WTC11 (cell line): ENCODE results near the gene HLA-DQA2. TPM values are rescaled to one million over a fixed set of nuclear protein-coding genes. Genes with fewer than 3 reads are reported as not detected.
"Not testable (repeated sequence)": the region's sequence is repeated elsewhere in the genome, so short reads cannot be mapped to it uniquely, and the experiment has no call there.

ENCODE experiments used
- ATAC-seq: fragments of 200-7000 bp; cut with Tn5 transposase; 2 replicates; pipeline ENCODE4 v1.10.0; 2021; ENCODE audit warnings: mild to moderate bottlenecking, moderate library complexity
- CTCF ChIA-PET: fragments of 300-600 bp; sonication (Branson Sonifier 250); formaldehyde crosslinking; loops from one replicate; lab custom pipeline; 2021; ENCODE audit warnings: antibody characterized with exemption; lab: Charles Lee
- POLR2A ChIA-PET: fragments of 350-600 bp; sonication (Branson Sonifier 250); formaldehyde crosslinking; loops from one replicate; lab custom pipeline; 2021; ENCODE audit warnings: antibody characterized with exemption; lab: Charles Lee
- DNase-seq: peaks from one replicate; pipeline ENCODE4 v3.0.0; 2021; ENCODE audit warnings: low spot score
- H3K27ac Mint-ChIP-seq: 2 replicates; pipeline ENCODE4 v1.8.0; 2021; ENCODE audit warnings: mixed read lengths
- H3K27me3 Mint-ChIP-seq: 2 replicates; pipeline ENCODE4 v1.8.0; 2021; ENCODE audit warnings: low read depth, mild to moderate bottlenecking, moderate library complexity, mixed read lengths
- H3K36me3 Mint-ChIP-seq: 2 replicates; pipeline ENCODE4 v1.8.0; 2021; ENCODE audit warnings: mixed read lengths
- H3K4me1 Mint-ChIP-seq: 2 replicates; pipeline ENCODE4 v1.8.0; 2022; ENCODE audit warnings: mixed read lengths
- H3K4me3 Mint-ChIP-seq: 2 replicates; pipeline ENCODE4 v1.8.0; 2021; ENCODE audit warnings: mild to moderate bottlenecking, moderate library complexity, mixed read lengths
- H3K9me3 Mint-ChIP-seq: 2 replicates; pipeline ENCODE4 v1.8.0; 2021; ENCODE audit warnings: mixed read lengths
- CREM ChIP-seq: sonication (generic); formaldehyde crosslinking; IDR thresholded peaks from 2 replicates; pipeline ENCODE4 v1.8.1; 2022; ENCODE audit warnings: mild to moderate bottlenecking, missing genetic modification reagents, moderate library complexity
- SMAD3 ChIP-seq: sonication (generic); formaldehyde crosslinking; IDR thresholded peaks from 2 replicates; pipeline ENCODE4 v1.8.0; 2022; ENCODE audit warnings: missing genetic modification reagents, mild to moderate bottlenecking, borderline replicate concordance
- SOX15 ChIP-seq: fragments of 250-450 bp; sonication (Bioruptor Pico); IDR thresholded peaks from 2 replicates; pipeline ENCODE4 v1.9.0; 2021; ENCODE audit warnings: mild to moderate bottlenecking
- SP1 ChIP-seq: sonication (generic); formaldehyde crosslinking; conservative IDR thresholded peaks from 2 replicates; pipeline ENCODE4 v1.8.1; 2022; ENCODE audit warnings: missing genetic modification reagents
- TCF7 ChIP-seq: sonication (generic); formaldehyde crosslinking; IDR thresholded peaks from 2 replicates; pipeline ENCODE4 v1.8.0; 2022; ENCODE audit warnings: mild to moderate bottlenecking, low read depth, missing genetic modification reagents, moderate library complexity
- ZBTB21 ChIP-seq: sonication (generic); formaldehyde crosslinking; IDR thresholded peaks from 2 replicates; pipeline ENCODE4 v1.8.1; 2023; ENCODE audit warnings: mild to moderate bottlenecking, missing genetic modification reagents, borderline replicate concordance
- ZNF138 ChIP-seq: sonication (generic); formaldehyde crosslinking; conservative IDR thresholded peaks from 2 replicates; pipeline ENCODE4 v1.8.1; 2022; ENCODE audit warnings: mild to moderate bottlenecking, moderate library complexity, missing genetic modification reagents
- ZNF317 ChIP-seq: sonication (generic); formaldehyde crosslinking; IDR thresholded peaks from 2 replicates; pipeline ENCODE4 v1.8.1; 2023; ENCODE audit warnings: low read depth, mild to moderate bottlenecking, moderate library complexity, missing genetic modification reagents, borderline replicate concordance
- ZNF671 ChIP-seq: fragments of 250-450 bp; sonication (Bioruptor Pico); IDR thresholded peaks from 2 replicates; pipeline ENCODE4 v1.8.0; 2021; ENCODE audit warnings: mild to moderate bottlenecking
- total RNA-seq: library from RNA; stranded (reverse); gene quantifications from 3 replicates; pipeline ENCODE4 v1.2.3, GENCODE V29; 2021
- TF ChIP-seq, protein P1 (sequence below): sonication (generic); formaldehyde crosslinking; IDR thresholded peaks from 2 replicates; pipeline ENCODE4 v1.8.0; 2022; ENCODE audit warnings: missing genetic modification reagents
- TF ChIP-seq, protein P2 (sequence below): sonication (generic); formaldehyde crosslinking; IDR thresholded peaks from 2 replicates; pipeline ENCODE4 v1.8.1; 2023; ENCODE audit warnings: mild to moderate bottlenecking, missing genetic modification reagents
- TF ChIP-seq, protein P3 (sequence below): sonication (generic); formaldehyde crosslinking; IDR thresholded peaks from 2 replicates; pipeline ENCODE4 v1.8.1; 2022; ENCODE audit warnings: mild to moderate bottlenecking, moderate library complexity, missing genetic modification reagents
- TF ChIP-seq, protein P4 (sequence below): sonication (generic); formaldehyde crosslinking; IDR thresholded peaks from 2 replicates; pipeline ENCODE4 v1.8.0; 2023; ENCODE audit warnings: missing genetic modification reagents
- TF ChIP-seq, protein P5 (sequence below): fragments of 250-450 bp; sonication (Bioruptor Pico); IDR thresholded peaks from 2 replicates; pipeline ENCODE4 v1.9.0; 2021; ENCODE audit warnings: moderate library complexity, mild to moderate bottlenecking, inconsistent platforms, borderline replicate concordance
- TF ChIP-seq, protein P6 (sequence below): sonication (generic); formaldehyde crosslinking; IDR thresholded peaks from 2 replicates; pipeline ENCODE4 v1.8.0; 2023; ENCODE audit warnings: missing genetic modification reagents, mild to moderate bottlenecking, borderline replicate concordance

Gene HLA-DQA2
- total RNA-seq, 1 experiment from 2014 or later, result not detected

DNA sequence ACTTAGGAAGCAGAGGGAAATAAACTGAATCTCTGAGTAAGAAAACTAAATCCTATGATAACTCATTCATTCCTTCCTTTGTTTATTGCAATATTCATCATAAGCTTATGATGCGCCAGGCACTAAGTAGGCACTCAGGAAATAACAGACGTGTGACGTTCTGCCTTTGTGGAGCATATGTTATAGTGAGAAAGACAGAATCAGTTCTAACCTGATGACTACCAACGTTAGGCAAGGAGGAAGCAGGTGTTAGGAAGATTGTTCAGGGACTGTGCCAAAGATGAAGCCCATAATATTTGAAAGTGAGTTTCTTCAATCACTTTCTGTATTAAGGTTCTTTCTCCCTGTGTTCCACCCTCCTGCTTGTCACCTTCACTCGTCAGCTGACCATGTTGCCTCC is 3.6 kb downstream of the HLA-DQA2 start (continued):
- TF ChIP-seq, protein P1, sequence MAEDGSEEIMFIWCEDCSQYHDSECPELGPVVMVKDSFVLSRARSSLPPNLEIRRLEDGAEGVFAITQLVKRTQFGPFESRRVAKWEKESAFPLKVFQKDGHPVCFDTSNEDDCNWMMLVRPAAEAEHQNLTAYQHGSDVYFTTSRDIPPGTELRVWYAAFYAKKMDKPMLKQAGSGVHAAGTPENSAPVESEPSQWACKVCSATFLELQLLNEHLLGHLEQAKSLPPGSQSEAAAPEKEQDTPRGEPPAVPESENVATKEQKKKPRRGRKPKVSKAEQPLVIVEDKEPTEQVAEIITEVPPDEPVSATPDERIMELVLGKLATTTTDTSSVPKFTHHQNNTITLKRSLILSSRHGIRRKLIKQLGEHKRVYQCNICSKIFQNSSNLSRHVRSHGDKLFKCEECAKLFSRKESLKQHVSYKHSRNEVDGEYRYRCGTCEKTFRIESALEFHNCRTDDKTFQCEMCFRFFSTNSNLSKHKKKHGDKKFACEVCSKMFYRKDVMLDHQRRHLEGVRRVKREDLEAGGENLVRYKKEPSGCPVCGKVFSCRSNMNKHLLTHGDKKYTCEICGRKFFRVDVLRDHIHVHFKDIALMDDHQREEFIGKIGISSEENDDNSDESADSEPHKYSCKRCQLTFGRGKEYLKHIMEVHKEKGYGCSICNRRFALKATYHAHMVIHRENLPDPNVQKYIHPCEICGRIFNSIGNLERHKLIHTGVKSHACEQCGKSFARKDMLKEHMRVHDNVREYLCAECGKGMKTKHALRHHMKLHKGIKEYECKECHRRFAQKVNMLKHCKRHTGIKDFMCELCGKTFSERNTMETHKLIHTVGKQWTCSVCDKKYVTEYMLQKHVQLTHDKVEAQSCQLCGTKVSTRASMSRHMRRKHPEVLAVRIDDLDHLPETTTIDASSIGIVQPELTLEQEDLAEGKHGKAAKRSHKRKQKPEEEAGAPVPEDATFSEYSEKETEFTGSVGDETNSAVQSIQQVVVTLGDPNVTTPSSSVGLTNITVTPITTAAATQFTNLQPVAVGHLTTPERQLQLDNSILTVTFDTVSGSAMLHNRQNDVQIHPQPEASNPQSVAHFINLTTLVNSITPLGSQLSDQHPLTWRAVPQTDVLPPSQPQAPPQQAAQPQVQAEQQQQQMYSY (CRISPR knock-in tag), result no peak
- TF ChIP-seq, all 79 proteins: peak for 0

DNA sequence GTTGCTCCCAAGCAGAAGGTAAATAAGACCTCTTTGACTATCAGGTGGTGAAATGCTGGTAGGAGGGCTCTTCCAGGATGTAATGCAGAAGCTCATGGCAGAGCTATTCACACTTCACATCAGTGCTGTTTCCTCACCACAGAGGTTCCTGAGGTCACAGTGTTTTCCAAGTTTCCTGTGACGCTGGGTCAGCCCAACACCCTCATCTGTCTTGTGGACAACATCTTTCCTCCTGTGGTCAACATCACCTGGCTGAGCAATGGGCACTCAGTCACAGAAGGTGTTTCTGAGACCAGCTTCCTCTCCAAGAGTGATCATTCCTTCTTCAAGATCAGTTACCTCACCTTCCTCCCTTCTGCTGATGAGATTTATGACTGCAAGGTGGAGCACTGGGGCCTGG is 4.5 kb downstream of the HLA-DQA2 start:
- H3K4me1 Mint-ChIP-seq, H3K9me3 Mint-ChIP-seq, CTCF ChIA-PET, H3K36me3 Mint-ChIP-seq, H3K4me3 Mint-ChIP-seq, H3K27me3 Mint-ChIP-seq, H3K27ac Mint-ChIP-seq, DNase-seq, ATAC-seq, POLR2A ChIA-PET: not testable (repeated sequence)

DNA sequence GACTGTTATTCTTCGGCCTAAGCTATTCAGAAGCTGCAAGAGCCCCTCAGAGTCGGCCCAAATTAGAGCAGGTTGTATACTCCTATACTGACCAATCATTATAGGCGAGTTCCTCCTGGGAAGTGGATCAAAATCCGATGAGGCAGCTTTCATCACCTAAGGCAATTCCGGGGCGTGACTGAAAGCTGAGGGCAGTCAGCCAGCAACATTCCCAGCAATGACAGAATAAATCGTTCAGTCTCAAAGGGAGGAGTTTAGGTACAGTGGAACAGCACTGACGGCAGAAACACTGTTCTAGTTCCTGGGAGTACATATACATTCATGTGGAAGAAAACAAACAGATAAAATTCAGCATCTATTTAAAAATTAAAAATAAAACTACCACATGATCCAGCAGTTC is 11.4 kb downstream of the HLA-DQA2 start:
- TF ChIP-seq SP1 (CRISPR knock-in tag), result no peak
- TF ChIP-seq, protein P2, sequence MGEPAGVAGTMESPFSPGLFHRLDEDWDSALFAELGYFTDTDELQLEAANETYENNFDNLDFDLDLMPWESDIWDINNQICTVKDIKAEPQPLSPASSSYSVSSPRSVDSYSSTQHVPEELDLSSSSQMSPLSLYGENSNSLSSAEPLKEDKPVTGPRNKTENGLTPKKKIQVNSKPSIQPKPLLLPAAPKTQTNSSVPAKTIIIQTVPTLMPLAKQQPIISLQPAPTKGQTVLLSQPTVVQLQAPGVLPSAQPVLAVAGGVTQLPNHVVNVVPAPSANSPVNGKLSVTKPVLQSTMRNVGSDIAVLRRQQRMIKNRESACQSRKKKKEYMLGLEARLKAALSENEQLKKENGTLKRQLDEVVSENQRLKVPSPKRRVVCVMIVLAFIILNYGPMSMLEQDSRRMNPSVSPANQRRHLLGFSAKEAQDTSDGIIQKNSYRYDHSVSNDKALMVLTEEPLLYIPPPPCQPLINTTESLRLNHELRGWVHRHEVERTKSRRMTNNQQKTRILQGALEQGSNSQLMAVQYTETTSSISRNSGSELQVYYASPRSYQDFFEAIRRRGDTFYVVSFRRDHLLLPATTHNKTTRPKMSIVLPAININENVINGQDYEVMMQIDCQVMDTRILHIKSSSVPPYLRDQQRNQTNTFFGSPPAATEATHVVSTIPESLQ, result no peak
- no peak for TF ChIP-seq SOX15 (CRISPR knock-in tag)
- TF ChIP-seq TCF7 (CRISPR knock-in tag), result no peak
- TF ChIP-seq ZNF671 (CRISPR knock-in tag), result no peak
- TF ChIP-seq ZNF138 (CRISPR knock-in tag), result no peak
- TF ChIP-seq, protein P3, sequence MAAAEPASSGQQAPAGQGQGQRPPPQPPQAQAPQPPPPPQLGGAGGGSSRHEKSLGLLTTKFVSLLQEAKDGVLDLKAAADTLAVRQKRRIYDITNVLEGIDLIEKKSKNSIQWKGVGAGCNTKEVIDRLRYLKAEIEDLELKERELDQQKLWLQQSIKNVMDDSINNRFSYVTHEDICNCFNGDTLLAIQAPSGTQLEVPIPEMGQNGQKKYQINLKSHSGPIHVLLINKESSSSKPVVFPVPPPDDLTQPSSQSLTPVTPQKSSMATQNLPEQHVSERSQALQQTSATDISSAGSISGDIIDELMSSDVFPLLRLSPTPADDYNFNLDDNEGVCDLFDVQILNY (CRISPR knock-in tag), result no peak
- TF ChIP-seq, protein P4, sequence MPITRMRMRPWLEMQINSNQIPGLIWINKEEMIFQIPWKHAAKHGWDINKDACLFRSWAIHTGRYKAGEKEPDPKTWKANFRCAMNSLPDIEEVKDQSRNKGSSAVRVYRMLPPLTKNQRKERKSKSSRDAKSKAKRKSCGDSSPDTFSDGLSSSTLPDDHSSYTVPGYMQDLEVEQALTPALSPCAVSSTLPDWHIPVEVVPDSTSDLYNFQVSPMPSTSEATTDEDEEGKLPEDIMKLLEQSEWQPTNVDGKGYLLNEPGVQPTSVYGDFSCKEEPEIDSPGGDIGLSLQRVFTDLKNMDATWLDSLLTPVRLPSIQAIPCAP, result no peak
- DNase-seq (no peak), ATAC-seq (no peak)
- H3K27me3 Mint-ChIP-seq, result peaks cover 3% of the 10 kb centered on the region; the same call in 1 of the 2 replicates
- POLR2A ChIA-PET, result no interaction called here
- no peaks in the 10 kb centered on the region for H3K36me3 Mint-ChIP-seq
- CTCF ChIA-PET, result no interaction called here
- peaks cover 10% of the 10 kb centered on the region for H3K4me1 Mint-ChIP-seq
- no peak overlapping the region for H3K4me3 Mint-ChIP-seq
- no peaks in the 10 kb centered on the region for H3K9me3 Mint-ChIP-seq
- no peak overlapping the region for H3K27ac Mint-ChIP-seq

DNA sequence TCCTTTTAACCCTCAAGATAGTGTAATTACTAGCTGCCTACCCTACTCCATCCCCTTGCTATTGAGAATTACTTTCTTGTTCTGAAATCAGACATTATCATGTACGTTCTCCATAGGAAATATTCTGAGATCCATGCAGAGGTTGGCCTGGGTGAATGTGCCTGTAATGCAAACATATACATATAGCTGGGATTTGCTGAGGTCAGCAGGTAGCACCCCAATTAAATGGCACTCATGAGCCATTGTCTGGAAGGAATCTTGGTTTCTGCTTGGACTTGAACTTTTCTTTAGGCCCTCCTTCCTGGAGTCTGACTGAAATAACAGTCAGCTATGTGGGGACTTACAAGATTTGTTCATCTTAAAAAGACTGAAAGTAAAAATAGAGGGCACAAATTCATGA is 18.5 kb downstream of the HLA-DQA2 start:
- Mint-ChIP-seq H3K9me3 (no peaks in the 10 kb centered on the region), H3K4me3 (no peak overlapping the region), H3K27me3 (peaks cover 28% of the 10 kb centered on the region), H3K27ac (no peak overlapping the region), H3K36me3 (no peaks in the 10 kb centered on the region)
- ChIA-PET POLR2A (no interaction called here), CTCF (interaction anchor here (1.2 kb wide), 1 partner anchor 96 kb away, joined by 3 read pairs; no protein-coding TSS in a partner anchor)
- no peak for DNase-seq
- TF ChIP-seq CREM, result no peak
- TF ChIP-seq, all 79 proteins: peak for 0
- ATAC-seq, result no peak
- H3K4me1 Mint-ChIP-seq, result peaks cover 12% of the 10 kb centered on the region

DNA sequence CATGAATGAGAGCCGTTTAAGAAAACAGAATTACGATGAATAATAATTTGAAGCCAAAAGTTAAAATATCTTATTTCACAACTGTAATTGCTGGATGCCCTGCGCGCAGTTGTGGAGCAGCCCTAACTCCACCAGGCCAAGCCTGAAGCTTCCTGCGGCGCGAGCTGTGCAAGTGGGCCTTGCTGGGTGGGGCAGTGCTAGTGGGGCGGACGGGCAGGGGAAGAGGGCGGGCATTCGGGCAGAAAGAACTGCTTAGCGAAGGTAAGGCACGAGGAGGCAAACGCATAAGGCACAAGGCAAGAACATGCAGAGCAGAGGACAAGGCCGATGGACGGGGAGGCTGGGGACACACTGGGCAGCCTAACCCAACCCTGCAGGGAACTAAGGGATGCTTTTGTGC is 19.9 kb downstream of the HLA-DQA2 start:
- Mint-ChIP-seq H3K4me3 (no peak overlapping the region), H3K9me3 (no peaks in the 10 kb centered on the region), H3K27me3 (peaks cover 27% of the 10 kb centered on the region), H3K27ac (no peak overlapping the region), H3K4me1 (peaks cover 12% of the 10 kb centered on the region), H3K36me3 (no peaks in the 10 kb centered on the region)
- POLR2A ChIA-PET, result no interaction called here
- CTCF ChIA-PET, result interaction anchor here (1.0 to 1.3 kb wide), 4 partner anchors 96 to 348 kb away, joined by 3 to 8 read pairs (median 3); no protein-coding TSS in a partner anchor
- ATAC-seq, result no peak
- DNase-seq, result no peak
- TF ChIP-seq ZNF317 (CRISPR knock-in tag) (no peak), SMAD3 (no peak), ZBTB21 (CRISPR knock-in tag) (no peak), SOX15 (CRISPR knock-in tag) (no peak)
- TF ChIP-seq, protein P5, sequence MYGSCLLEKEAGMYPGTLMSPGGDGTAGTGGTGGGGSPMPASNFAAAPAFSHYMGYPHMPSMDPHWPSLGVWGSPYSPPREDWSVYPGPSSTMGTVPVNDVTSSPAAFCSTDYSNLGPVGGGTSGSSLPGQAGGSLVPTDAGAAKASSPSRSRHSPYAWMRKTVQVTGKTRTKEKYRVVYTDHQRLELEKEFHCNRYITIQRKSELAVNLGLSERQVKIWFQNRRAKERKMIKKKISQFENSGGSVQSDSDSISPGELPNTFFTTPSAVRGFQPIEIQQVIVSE (CRISPR knock-in tag), result no peak
- TF ChIP-seq, protein P6, sequence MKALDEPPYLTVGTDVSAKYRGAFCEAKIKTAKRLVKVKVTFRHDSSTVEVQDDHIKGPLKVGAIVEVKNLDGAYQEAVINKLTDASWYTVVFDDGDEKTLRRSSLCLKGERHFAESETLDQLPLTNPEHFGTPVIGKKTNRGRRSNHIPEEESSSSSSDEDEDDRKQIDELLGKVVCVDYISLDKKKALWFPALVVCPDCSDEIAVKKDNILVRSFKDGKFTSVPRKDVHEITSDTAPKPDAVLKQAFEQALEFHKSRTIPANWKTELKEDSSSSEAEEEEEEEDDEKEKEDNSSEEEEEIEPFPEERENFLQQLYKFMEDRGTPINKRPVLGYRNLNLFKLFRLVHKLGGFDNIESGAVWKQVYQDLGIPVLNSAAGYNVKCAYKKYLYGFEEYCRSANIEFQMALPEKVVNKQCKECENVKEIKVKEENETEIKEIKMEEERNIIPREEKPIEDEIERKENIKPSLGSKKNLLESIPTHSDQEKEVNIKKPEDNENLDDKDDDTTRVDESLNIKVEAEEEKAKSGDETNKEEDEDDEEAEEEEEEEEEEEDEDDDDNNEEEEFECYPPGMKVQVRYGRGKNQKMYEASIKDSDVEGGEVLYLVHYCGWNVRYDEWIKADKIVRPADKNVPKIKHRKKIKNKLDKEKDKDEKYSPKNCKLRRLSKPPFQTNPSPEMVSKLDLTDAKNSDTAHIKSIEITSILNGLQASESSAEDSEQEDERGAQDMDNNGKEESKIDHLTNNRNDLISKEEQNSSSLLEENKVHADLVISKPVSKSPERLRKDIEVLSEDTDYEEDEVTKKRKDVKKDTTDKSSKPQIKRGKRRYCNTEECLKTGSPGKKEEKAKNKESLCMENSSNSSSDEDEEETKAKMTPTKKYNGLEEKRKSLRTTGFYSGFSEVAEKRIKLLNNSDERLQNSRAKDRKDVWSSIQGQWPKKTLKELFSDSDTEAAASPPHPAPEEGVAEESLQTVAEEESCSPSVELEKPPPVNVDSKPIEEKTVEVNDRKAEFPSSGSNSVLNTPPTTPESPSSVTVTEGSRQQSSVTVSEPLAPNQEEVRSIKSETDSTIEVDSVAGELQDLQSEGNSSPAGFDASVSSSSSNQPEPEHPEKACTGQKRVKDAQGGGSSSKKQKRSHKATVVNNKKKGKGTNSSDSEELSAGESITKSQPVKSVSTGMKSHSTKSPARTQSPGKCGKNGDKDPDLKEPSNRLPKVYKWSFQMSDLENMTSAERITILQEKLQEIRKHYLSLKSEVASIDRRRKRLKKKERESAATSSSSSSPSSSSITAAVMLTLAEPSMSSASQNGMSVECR (CRISPR knock-in tag), result no peak
